BE2C (cell line): Measurements from ENCODE around the gene DHX16.

Experiments used
- DNase-seq: peaks from one replicate; pipeline ENCODE4 v3.0.0-alpha.2; 2020
- H3K27me3 ChIP-seq: fragments of 250-450 bp; sonication (Bioruptor Pico); 2 replicates; pipeline ENCODE4 v1.5.1; 2020; ENCODE audit warnings: mild to moderate bottlenecking
- H3K36me3 ChIP-seq: fragments of 250-450 bp; sonication (Bioruptor Pico); 2 replicates; pipeline ENCODE4 v1.5.1; 2020; ENCODE audit warnings: mild to moderate bottlenecking
- H3K4me1 ChIP-seq: fragments of 250-450 bp; sonication (Bioruptor Pico); 2 replicates; pipeline ENCODE4 v1.5.1; 2020
- H3K4me3 ChIP-seq: 2 replicates; pipeline ENCODE4 v1.5.1; 2011; ENCODE audit warnings: low read depth, low read length
- H3K9me3 ChIP-seq: fragments of 250-450 bp; sonication (Bioruptor Pico); 2 replicates; pipeline ENCODE4 v1.5.1; 2020
- CTCF ChIP-seq: IDR thresholded peaks from 2 replicates; pipeline ENCODE4 v1.5.1; 2012; ENCODE audit warnings: mild to moderate bottlenecking, low read depth, low read length

The DHX16 gene

GRCh38 chr6:30711758-30712380, 39.1 kb upstream of the DHX16 start:
- H3K36me3 ChIP-seq = peaks cover 57% of the 10 kb centered on the region

GRCh38 chr6:30709101-30709868, 36.5 kb upstream of the DHX16 start:
- TF ChIP-seq CTCF = no peak
- no peaks in the 10 kb centered on the region for H3K27me3 ChIP-seq
- DNase-seq = no peak
- H3K4me3 ChIP-seq = no peak overlapping the region
- H3K36me3 ChIP-seq = peaks cover 57% of the 10 kb centered on the region
- H3K4me1 ChIP-seq = no peaks in the 10 kb centered on the region
- no peaks in the 10 kb centered on the region for H3K9me3 ChIP-seq

More at GRCh38 chr6:30711758-30712380, 39.1 kb upstream of the DHX16 start:
- no peak for TF ChIP-seq CTCF
- H3K4me1 ChIP-seq = no peaks in the 10 kb centered on the region
- H3K9me3 ChIP-seq = no peaks in the 10 kb centered on the region
- H3K27me3 ChIP-seq = no peaks in the 10 kb centered on the region
- H3K4me3 ChIP-seq = no peak overlapping the region
- no peak for DNase-seq

GRCh38 chr6:30707281-30707850, 34.6 kb upstream of the DHX16 start:
- Histone ChIP-seq H3K36me3 (peaks cover 45% of the 10 kb centered on the region), H3K4me3 (no peak overlapping the region), H3K4me1 (no peaks in the 10 kb centered on the region), H3K27me3 (no peaks in the 10 kb centered on the region), H3K9me3 (no peaks in the 10 kb centered on the region)
- no peak for DNase-seq
- no peak for TF ChIP-seq CTCF

DNA sequence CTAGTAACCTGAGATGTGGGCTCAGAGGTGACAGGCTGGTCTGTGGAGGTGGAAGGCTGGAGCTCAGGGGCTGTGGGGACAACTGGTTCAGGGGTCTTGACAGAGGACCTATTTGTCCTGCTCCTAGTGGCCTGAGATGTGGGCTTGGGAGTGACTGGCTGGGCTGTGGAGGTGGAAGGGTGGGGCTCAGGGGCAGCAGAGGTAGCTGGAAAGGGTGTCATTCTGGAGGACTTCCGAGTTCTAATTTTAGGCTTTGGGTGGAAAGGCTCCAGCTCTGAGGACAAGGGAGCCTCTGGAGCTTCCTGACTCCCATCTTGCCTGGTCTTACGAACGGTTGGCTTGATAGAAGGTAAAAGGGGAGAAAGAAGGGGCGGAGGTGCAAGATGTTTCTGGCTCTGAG, 32.8 kb upstream of the DHX16 start:
- no peak overlapping the region for H3K4me3 ChIP-seq
- H3K27me3 ChIP-seq = no peaks in the 10 kb centered on the region
- no peak for TF ChIP-seq CTCF
- no peaks in the 10 kb centered on the region for H3K4me1 ChIP-seq
- peaks cover 28% of the 10 kb centered on the region for H3K36me3 ChIP-seq
- H3K9me3 ChIP-seq = no peaks in the 10 kb centered on the region
- no peak for DNase-seq

- Histone ChIP-seq H3K9me3 (no peaks in the 10 kb centered on the region), H3K4me1 (no peaks in the 10 kb centered on the region), H3K4me3 (no peak overlapping the region), H3K27me3 (no peaks in the 10 kb centered on the region), H3K36me3 (peaks cover 12% of the 10 kb centered on the region)
- no peak for TF ChIP-seq CTCF
- no peak for DNase-seq
Measured at GRCh38 chr6:30703821-30704220, 31.0 kb upstream of the DHX16 start.

DNA sequence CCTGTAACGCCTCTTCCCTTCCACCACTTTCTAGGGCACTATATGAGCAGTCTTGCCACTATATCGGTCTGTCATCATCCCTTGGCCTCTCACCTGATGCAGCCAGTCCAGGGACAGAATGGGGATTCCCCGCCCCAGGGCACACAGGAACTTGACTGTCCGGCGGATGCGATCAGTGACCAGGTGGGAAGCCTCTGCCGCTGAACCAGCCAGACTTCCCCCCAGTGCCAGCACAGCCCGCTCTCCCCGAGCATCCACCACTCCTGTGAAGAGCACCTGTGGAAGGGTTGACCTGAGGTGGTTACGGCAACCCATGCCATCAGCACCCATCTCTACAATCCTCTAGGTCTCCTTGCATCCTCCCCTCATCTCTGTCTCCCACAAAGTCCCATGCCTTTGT, 30.2 kb upstream of the DHX16 start:
- no peak for TF ChIP-seq CTCF

More for the DNA sequence above, 30.2 kb upstream of the DHX16 start:
- DNase-seq = no peak
- H3K9me3 ChIP-seq = no peaks in the 10 kb centered on the region
- H3K36me3 ChIP-seq = peaks cover 7% of the 10 kb centered on the region
- H3K4me1 ChIP-seq = no peaks in the 10 kb centered on the region
- H3K4me3 ChIP-seq = no peak overlapping the region
- H3K27me3 ChIP-seq = no peaks in the 10 kb centered on the region
